Right lobe of liver (tissue), 6 donors: Measurements from ENCODE around the gene DSP. TPM values are rescaled to one million over a fixed set of nuclear protein-coding genes. Genes with fewer than 3 reads are reported as not detected.

Experiments used
- ATAC-seq, 4 donors: fragments of 200-7000 bp; cut with Tn5 transposase; one replicate each; pipeline ENCODE4 v1.9.1; 2020; ENCODE audit warnings: mild to moderate bottlenecking in 4 of 4, moderate library complexity in 4 of 4
- DNase-seq, 3 donors: peaks; one replicate each; pipeline ENCODE4 v3.0.0-alpha.2; 2020
- H3K27ac ChIP-seq, 3 donors: fragments of 200-600 bp; one replicate each; pipeline ENCODE4 v1.8.0; 2022
- H3K27me3 ChIP-seq, 2 donors: fragments of 200-600 bp; one replicate each; pipeline ENCODE4 v1.8.0; 2022
- H3K36me3 ChIP-seq, 4 donors: fragments of 200-600 bp; sonication (generic) in 1 of 4; one replicate each; pipeline versions ENCODE4 v1.5.1 to v1.8.0; 2017 to 2022; ENCODE audit warnings: control low read depth in 1 of 4
- H3K4me1 ChIP-seq, 4 donors: fragments of 200-600 bp; sonication (generic) in 1 of 4; one replicate each; pipeline versions ENCODE4 v1.5.1 to v1.8.0; 2017 to 2022; ENCODE audit warnings: control low read depth in 1 of 4
- H3K4me3 ChIP-seq, 3 donors: fragments of 200-600 bp; one replicate each; pipeline ENCODE4 v1.8.0; 2022
- H3K9me3 ChIP-seq, 4 donors: fragments of 200-600 bp; sonication (generic) in 1 of 4; one replicate each; pipeline versions ENCODE4 v1.5.1 to v1.8.0; 2017 to 2022; ENCODE audit warnings: control low read depth in 1 of 4
- CTCF ChIP-seq, 4 donors: fragments of 200-600 bp in 3 of 4; fragments of 450-650 bp in 1 of 4; IDR thresholded peaks; one replicate each; pipeline versions ENCODE4 v1.5.1 to v1.8.0; 2016 to 2022; ENCODE audit warnings: antibody characterized with exemption in 4 of 4, mild to moderate bottlenecking in 2 of 4
- POLR2A ChIP-seq: fragments of 450-650 bp; IDR thresholded peaks from one replicate; pipeline ENCODE4 v1.6.1; 2017; ENCODE audit warnings: antibody characterized with exemption, mild to moderate bottlenecking
- WGBS: methylation state at CpG from one replicate; pipeline ENCODE4 v1.1.6; 2018; ENCODE audit warnings: low coverage, low lambda C conversion rate; ENCODE audit not compliant: insufficient coverage; ENCODE audit errors: missing lambda C conversion rate; 5-methylcytosine and 5-hydroxymethylcytosine counted together
- intact Hi-C, 2 donors: fragments of 100-400 bp; cut with DNase I; formaldehyde crosslinking; loops; one replicate each; pipeline versions ENCODE4 v1.11.2 to v1.14.1; 2022
- total RNA-seq, 6 experiments: library from RNA; depleted of rRNA in 2 of 6; stranded (reverse); fragments of >200 nt in 2 of 6; fragmentation: NEBNext Ultra II Directional in 3 of 6; extraction: Animal tissue kit (Norgen Biotek cat#: 25700) in 3 of 6; gene quantifications; one replicate each; pipeline versions ENCODE4 v1.1.0 to v1.2.4, GENCODE V29; 2016 to 2023
- donor health status: DM: no; HTN: yes; CAD: no.
- donor health status: DM: no; HTN: no; CAD: no.
- donor health status: DM: no; HTN: no; CAD: no.
- donor health status: DM: no; HTN: yes; CAD: no.
- donor health status: DM: no; HTN: yes; CAD: no.

The DSP gene
- total RNA-seq, 6 experiments from 2014 or later: 64.6 to 94.2 (median 82.1) TPM

GRCh38 chr6:7631466-7631865, 90.0 kb downstream of the DSP start:
- intact Hi-C loops: no loop called here
- H3K9me3 ChIP-seq: no peaks in the 10 kb centered on the region
- H3K4me3 ChIP-seq: no peak overlapping the region
- TF ChIP-seq CTCF (IDR thresholded peaks at IDR 0.05) (no peak), POLR2A (no peak)
- DNase-seq (no peak), ATAC-seq (no peak)
- WGBS: 62% methylated on average over 5 of the region's 5 CpGs
- no peaks in the 10 kb centered on the region for H3K4me1 ChIP-seq
- no peak overlapping the region for H3K27ac ChIP-seq
- no peaks in the 10 kb centered on the region for H3K36me3 ChIP-seq
- H3K27me3 ChIP-seq: no peaks in the 10 kb centered on the region

GRCh38 chr6:7632501-7633290, 91.2 kb downstream of the DSP start:
- H3K27me3 ChIP-seq: no peaks in the 10 kb centered on the region
- H3K4me3 ChIP-seq: no peak overlapping the region
- H3K4me1 ChIP-seq: no peaks in the 10 kb centered on the region
- no peak for DNase-seq
- no peaks in the 10 kb centered on the region for H3K9me3 ChIP-seq
- TF ChIP-seq POLR2A (no peak), CTCF (IDR thresholded peaks at IDR 0.05) (no peak)
- H3K36me3 ChIP-seq: no peaks in the 10 kb centered on the region
- no peak overlapping the region for H3K27ac ChIP-seq
- ATAC-seq: no peak
- WGBS: 75% methylated on average over 4 of the region's 9 CpGs
- intact Hi-C loops: no loop called here

GRCh38 chr6:7633361-7633760, 91.9 kb downstream of the DSP start:
- DNase-seq (no peak), ATAC-seq (no peak)
- H3K4me1 ChIP-seq: no peaks in the 10 kb centered on the region
- H3K27ac ChIP-seq: no peak overlapping the region
- no peaks in the 10 kb centered on the region for H3K36me3 ChIP-seq
- intact Hi-C loops: no loop called here
- no peaks in the 10 kb centered on the region for H3K9me3 ChIP-seq
- no peak overlapping the region for H3K4me3 ChIP-seq
- H3K27me3 ChIP-seq: no peaks in the 10 kb centered on the region
- TF ChIP-seq CTCF (IDR thresholded peaks at IDR 0.05) (no peak), POLR2A (no peak)
- WGBS: 49% methylated on average over 4 of the region's 4 CpGs

- Histone ChIP-seq H3K9me3 (no peaks in the 10 kb centered on the region), H3K27ac (no peak overlapping the region), H3K4me3 (no peak overlapping the region), H3K27me3 (no peaks in the 10 kb centered on the region), H3K4me1 (no peaks in the 10 kb centered on the region), H3K36me3 (no peaks in the 10 kb centered on the region)
- TF ChIP-seq POLR2A: no peak
- TF ChIP-seq CTCF (IDR thresholded peaks at IDR 0.05): no peak
- WGBS: no CpG with 5 or more reads among the region's 1 CpG
- intact Hi-C loops: no loop called here
- ATAC-seq (no peak), DNase-seq (no peak)
Measured at GRCh38 chr6:7636151-7636550, 94.7 kb downstream of the DSP start.

Other genes starting within 250 kb of the DSP start
- 100 to 1,000 TPM in 2 of 6 experiments, 10 to 100 TPM in 4; 60.8 to 110 (median 90.5) TPM for gene SSR1, start 228.5 kb upstream of the DSP start, total RNA-seq
- gene CAGE1, start 151.9 kb upstream of the DSP start, total RNA-seq: not detected
- 1 to 10 TPM; 4.6 to 7.9 (median 6.7) TPM for gene RIOK1, start 151.9 kb upstream of the DSP start, total RNA-seq
- 10 to 100 TPM in 1 of 6 experiments, 1 to 10 TPM in 5; 4.7 to 13.7 (median 7.0) TPM for gene SNRNP48, start 48.5 kb downstream of the DSP start, total RNA-seq
- 1 to 10 TPM; 1.8 to 4.4 (median 2.6) TPM for gene BMP6, start 184.4 kb downstream of the DSP start, total RNA-seq